Sigmoid colon (tissue), 7 donors: ENCODE results near the gene PROC. TPM values are rescaled to one million over a fixed set of nuclear protein-coding genes. Genes with fewer than 3 reads are reported as not detected.

ENCODE experiments used
- DNase-seq: peaks from one replicate; pipeline ENCODE4 v3.0.0-alpha.2; 2019
- H3K27ac ChIP-seq, 4 donors: fragments of 200-600 bp; sonication (generic); one replicate each; pipeline ENCODE4 v1.5.1; 2016 to 2019; ENCODE audit warnings: mild to moderate bottlenecking in 1 of 4
- H3K27me3 ChIP-seq, 3 donors: fragments of 200-600 bp; sonication (generic); one replicate each; pipeline ENCODE4 v1.5.1; 2019; ENCODE audit warnings: mild to moderate bottlenecking in 1 of 3
- H3K36me3 ChIP-seq, 4 donors: fragments of 200-600 bp; sonication (generic); one replicate each; pipeline ENCODE4 v1.5.1; 2016 to 2019
- H3K4me1 ChIP-seq, 4 donors: fragments of 200-600 bp; sonication (generic); one replicate each; pipeline ENCODE4 v1.5.1; 2017 to 2019
- H3K4me3 ChIP-seq, 4 donors: fragments of 200-600 bp; sonication (generic); one replicate each; pipeline ENCODE4 v1.5.1; 2017 to 2019; ENCODE audit warnings: mild to moderate bottlenecking in 2 of 4, moderate library complexity in 1 of 4
- H3K9me3 ChIP-seq, 4 donors: fragments of 200-600 bp in 3 of 4; sonication (generic) in 3 of 4; one replicate each; pipeline versions ENCODE4 v1.5.1 to v1.6.1; 2013 to 2019
- EP300 ChIP-seq, 4 donors: sonication (generic); formaldehyde crosslinking; IDR thresholded peaks; one replicate each; pipeline ENCODE4 v1.6.1; 2017; ENCODE audit warnings: antibody characterized with exemption in 4 of 4
- POLR2A ChIP-seq, 2 donors: fragments of 450-650 bp; IDR thresholded peaks; one replicate each; pipeline ENCODE4 v1.6.1; 2016; ENCODE audit warnings: antibody characterized with exemption in 2 of 2, mild to moderate bottlenecking in 2 of 2, moderate library complexity in 2 of 2
- POLR2AphosphoS5 ChIP-seq, 4 donors: sonication (generic); formaldehyde crosslinking; IDR thresholded peaks; one replicate each; pipeline ENCODE4 v1.6.1; 2017; ENCODE audit warnings: antibody characterized with exemption in 4 of 4
- WGBS, 2 donors: extraction: QIAGEN DNeasy Blood & Tissue Kit; methylation state at CpG; one replicate each; pipeline ENCODE4 v1.1.7; 2013; 5-methylcytosine and 5-hydroxymethylcytosine counted together
- intact Hi-C: fragments of 100-400 bp; cut with DNase I; formaldehyde crosslinking; loops from one replicate; pipeline ENCODE4 v1.15.1; 2023
- polyA plus RNA-seq, 3 donors: library from polyadenylated mRNA; stranded (reverse); fragments of 200-250 nt; gene quantifications; one replicate each; pipeline ENCODE4 v1.2.3, GENCODE V29; 2013
- total RNA-seq, 4 donors: library from RNA; depleted of rRNA; stranded (reverse); fragments of >200 nt; gene quantifications; one replicate each; pipeline ENCODE4 v1.1.0, GENCODE V29; 2016
- TF ChIP-seq, protein P1 (sequence below), 4 experiments: fragments of 450-650 bp in 3 of 4; fragments of 200-600 bp in 1 of 4; IDR thresholded peaks; one replicate each; pipeline ENCODE4 v1.5.1; 2016 to 2019; ENCODE audit warnings: antibody characterized with exemption in 4 of 4, mild to moderate bottlenecking in 3 of 4, moderate library complexity in 2 of 4
- donor health status: healthy with polysubstance abuse.
- donor health status: Bipolar disorder and iron deficiency.
- donor health status: healthy.

The PROC gene
- total and polyA plus RNA-seq, 7 donors, result 1.4 to 7.8 (median 1.8) TPM; not detected in 4

DNA sequence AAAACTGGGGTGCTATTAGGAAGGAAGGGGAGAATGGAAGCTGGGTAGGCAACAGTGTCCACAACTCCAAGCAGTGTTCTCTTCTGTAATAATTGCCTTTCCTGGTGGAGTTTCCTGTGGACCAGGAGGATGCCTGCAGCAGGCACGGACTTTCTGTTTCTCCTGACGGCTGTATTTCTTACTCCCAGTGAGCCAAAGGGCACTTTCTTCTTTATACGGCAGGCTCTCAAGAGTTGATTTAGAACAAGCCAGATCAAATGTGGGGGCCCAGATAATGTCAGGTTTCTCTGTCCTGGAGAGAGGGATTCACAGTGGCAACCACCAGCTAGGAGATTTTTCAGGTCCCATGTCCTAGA lies 13.0 kb upstream of the PROC start:
- peak overlapping the region in 1 of 4 donors; percentile 30 for H3K27ac ChIP-seq
- H3K27me3 ChIP-seq, result no peaks in the 10 kb centered on the region
- DNase-seq, result no peak
- no peaks in the 10 kb centered on the region for H3K9me3 ChIP-seq
- no peak for TF ChIP-seq POLR2AphosphoS5 (IDR thresholded peaks at IDR 0.05)
- no peak for TF ChIP-seq EP300 (IDR thresholded peaks at IDR 0.05)
- TF ChIP-seq POLR2A (IDR thresholded peaks at IDR 0.05), result no peak
- TF ChIP-seq, protein P1, sequence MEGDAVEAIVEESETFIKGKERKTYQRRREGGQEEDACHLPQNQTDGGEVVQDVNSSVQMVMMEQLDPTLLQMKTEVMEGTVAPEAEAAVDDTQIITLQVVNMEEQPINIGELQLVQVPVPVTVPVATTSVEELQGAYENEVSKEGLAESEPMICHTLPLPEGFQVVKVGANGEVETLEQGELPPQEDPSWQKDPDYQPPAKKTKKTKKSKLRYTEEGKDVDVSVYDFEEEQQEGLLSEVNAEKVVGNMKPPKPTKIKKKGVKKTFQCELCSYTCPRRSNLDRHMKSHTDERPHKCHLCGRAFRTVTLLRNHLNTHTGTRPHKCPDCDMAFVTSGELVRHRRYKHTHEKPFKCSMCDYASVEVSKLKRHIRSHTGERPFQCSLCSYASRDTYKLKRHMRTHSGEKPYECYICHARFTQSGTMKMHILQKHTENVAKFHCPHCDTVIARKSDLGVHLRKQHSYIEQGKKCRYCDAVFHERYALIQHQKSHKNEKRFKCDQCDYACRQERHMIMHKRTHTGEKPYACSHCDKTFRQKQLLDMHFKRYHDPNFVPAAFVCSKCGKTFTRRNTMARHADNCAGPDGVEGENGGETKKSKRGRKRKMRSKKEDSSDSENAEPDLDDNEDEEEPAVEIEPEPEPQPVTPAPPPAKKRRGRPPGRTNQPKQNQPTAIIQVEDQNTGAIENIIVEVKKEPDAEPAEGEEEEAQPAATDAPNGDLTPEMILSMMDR (IDR thresholded peaks at IDR 0.05), result no peak
- no peaks in the 10 kb centered on the region for H3K36me3 ChIP-seq
- WGBS, 2 donors, result 17 to 73% methylated on average over 3 of the region's 3 CpGs
- H3K4me3 ChIP-seq, result no peak overlapping the region
- intact Hi-C loops, result loop anchor here (5.0 to 10.0 kb wide), 2 partner anchors 122 to 340 kb away; partner anchors contain the start of gene IWS1
- peaks cover 0 to 29% (median 26%) of the 10 kb centered on the region in 4 donors for H3K4me1 ChIP-seq

DNA sequence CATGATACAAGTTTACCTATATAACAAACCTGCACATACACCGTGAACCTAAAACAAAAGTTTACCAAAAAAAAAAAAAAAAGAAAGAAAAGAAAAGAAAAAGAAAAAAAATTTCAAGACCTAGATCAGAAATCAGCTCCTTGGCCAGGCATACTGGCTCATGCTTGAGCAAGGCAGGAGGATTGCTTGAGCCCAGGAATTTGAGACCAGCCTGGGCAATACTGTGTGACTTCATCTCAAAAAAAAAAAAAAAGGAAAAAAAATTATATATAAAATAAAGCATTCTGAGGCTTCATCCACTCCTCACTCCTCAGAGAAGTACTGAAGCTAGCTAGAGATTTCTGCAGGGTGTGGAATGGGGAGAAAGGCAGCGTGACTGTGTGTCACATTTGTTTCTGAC lies 11.8 kb upstream of the PROC start:
- intact Hi-C loops, result loop anchor here (5.0 to 10.0 kb wide), 2 partner anchors 121 to 342 kb away; partner anchors contain the start of gene IWS1
- Histone ChIP-seq H3K4me1 (peaks cover 0 to 33% (median 25%) of the 10 kb centered on the region in 4 donors), H3K27ac (peak overlapping the region in 2 of 4 donors; percentile 91 to 93), H3K4me3 (no peak overlapping the region), H3K36me3 (no peaks in the 10 kb centered on the region), H3K27me3 (no peaks in the 10 kb centered on the region), H3K9me3 (no peaks in the 10 kb centered on the region)
- 94 to 98% methylated on average over 2 of the region's 2 CpGs for WGBS, 2 donors
- no peak for DNase-seq
- no peak for TF ChIP-seq POLR2AphosphoS5 (IDR thresholded peaks at IDR 0.05)
- TF ChIP-seq, protein P1 (IDR thresholded peaks at IDR 0.05), result no peak
- no peak for TF ChIP-seq EP300 (IDR thresholded peaks at IDR 0.05)
- TF ChIP-seq POLR2A (IDR thresholded peaks at IDR 0.05), result no peak

DNA sequence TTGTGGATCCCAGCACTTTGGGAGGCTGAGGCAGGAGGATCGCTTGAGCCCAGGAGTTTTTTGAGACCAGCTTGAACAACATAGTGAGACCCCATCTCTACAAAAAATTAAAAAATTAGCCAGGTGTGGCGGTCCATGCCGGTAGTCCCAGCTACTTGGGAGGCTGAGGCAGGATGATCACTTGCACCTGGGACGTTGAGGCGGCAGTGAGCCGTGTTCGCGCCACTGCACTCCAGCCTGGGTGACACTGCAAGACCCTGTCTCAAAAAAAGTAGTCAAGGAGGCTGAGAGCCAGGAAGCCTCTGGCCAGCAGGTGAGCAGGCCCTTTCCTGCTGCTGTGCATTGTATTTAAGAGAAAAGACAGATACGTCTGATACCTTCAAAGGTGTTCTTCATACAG lies 11.1 kb upstream of the PROC start:
- Histone ChIP-seq H3K4me3 (no peak overlapping the region), H3K4me1 (peaks cover 0 to 33% (median 25%) of the 10 kb centered on the region in 4 donors), H3K27ac (peak overlapping the region; percentile 87 to 93 (median 90)), H3K27me3 (no peaks in the 10 kb centered on the region), H3K9me3 (no peaks in the 10 kb centered on the region), H3K36me3 (no peaks in the 10 kb centered on the region)
- intact Hi-C loops, result loop anchor here (5.0 to 10.0 kb wide), 2 partner anchors 120 to 342 kb away; partner anchors contain the start of gene IWS1
- TF ChIP-seq, protein P1 (IDR thresholded peaks at IDR 0.05), result no peak
- TF ChIP-seq POLR2AphosphoS5 (IDR thresholded peaks at IDR 0.05), result no peak
- no peak for TF ChIP-seq EP300 (IDR thresholded peaks at IDR 0.05)
- no peak for TF ChIP-seq POLR2A (IDR thresholded peaks at IDR 0.05)
- WGBS, 2 donors, result 97% methylated on average over 9 of the region's 9 CpGs
- no peak for DNase-seq

DNA sequence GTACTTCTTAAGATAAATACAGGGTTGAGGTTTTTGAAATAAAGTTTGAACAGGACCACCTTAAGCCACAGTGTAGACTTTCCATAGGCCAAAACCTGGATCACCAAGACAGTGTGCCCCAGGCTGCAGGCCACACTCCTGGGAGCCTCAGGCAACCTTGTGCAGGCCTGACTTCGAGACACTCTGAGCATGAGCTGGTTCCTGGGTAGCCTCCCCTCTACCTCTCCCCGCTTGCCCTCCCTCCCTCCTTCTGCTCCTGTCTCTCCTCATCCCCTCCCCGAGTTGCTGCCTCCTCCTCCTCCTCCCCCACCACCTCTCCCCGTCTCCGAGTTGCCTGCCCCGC lies 10.6 kb upstream of the PROC start:
- Histone ChIP-seq H3K4me3 (peak overlapping the region; percentile 6 to 63 (median 57)), H3K27ac (peak overlapping the region; percentile 87 to 93 (median 90)), H3K36me3 (no peaks in the 10 kb centered on the region), H3K4me1 (peaks cover 0 to 33% (median 25%) of the 10 kb centered on the region in 4 donors), H3K27me3 (no peaks in the 10 kb centered on the region), H3K9me3 (no peaks in the 10 kb centered on the region)
- no peak for DNase-seq
- intact Hi-C loops, result loop anchor here (1.0 to 10.0 kb wide), 4 partner anchors 20 to 343 kb away; partner anchors contain the start of genes IWS1 and MAP3K2
- 5 to 6% methylated on average over 6 of the region's 6 CpGs for WGBS, 2 donors
- no peak for TF ChIP-seq POLR2AphosphoS5 (IDR thresholded peaks at IDR 0.05)
- TF ChIP-seq EP300 (IDR thresholded peaks at IDR 0.05), result no peak
- TF ChIP-seq, protein P1 (IDR thresholded peaks at IDR 0.05), result no peak
- no peak for TF ChIP-seq POLR2A (IDR thresholded peaks at IDR 0.05)
